ENCODE data around the gene C6orf89. TPM values are rescaled to one million over a fixed set of nuclear protein-coding genes. Genes with fewer than 3 reads are reported as not detected.
"Not testable (repeated sequence)": the region's sequence is repeated elsewhere in the genome, so short reads cannot be mapped to it uniquely, and the experiment has no call there.

Gene C6orf89
- total RNA-seq, 1 experiment from 2014 or later = 36.9 TPM

- POLR2A ChIA-PET; H3K4me1 Mint-ChIP-seq (ENCODE audit: insufficient read depth, unreplicated experiment); intact Hi-C loops (cut with micrococcal nuclease); H3K9me3 Mint-ChIP-seq (ENCODE audit: unreplicated experiment); BruUV-seq (replicated peaks); H3K27ac Mint-ChIP-seq (ENCODE audit: low read depth, unreplicated experiment); CTCF ChIA-PET; DNase-seq (ENCODE audit: unreplicated experiment); H3K4me3 Mint-ChIP-seq (ENCODE audit: unreplicated experiment); H3K36me3 Mint-ChIP-seq (ENCODE audit: insufficient read depth, unreplicated experiment): not testable (repeated sequence)
- peaks cover 28% of the 10 kb centered on the region for H3K27me3 Mint-ChIP-seq (ENCODE audit: insufficient read depth, unreplicated experiment)
Observed at GRCh38 chr6:36942329-36942728, 56.6 kb downstream of the C6orf89 start.

GRCh38 chr6:36944650-36945049, 58.9 kb downstream of the C6orf89 start:
- no peaks in the 10 kb centered on the region for H3K9me3 Mint-ChIP-seq (ENCODE audit: unreplicated experiment)
- intact Hi-C loops (cut with micrococcal nuclease) = no loop called here
- no peak for TF ChIP-seq CTCF (IDR thresholded peaks at IDR 0.05; ENCODE audit: unreplicated experiment)
- no TSS peak for BruUV-seq (replicated peaks)
- ChIA-PET CTCF (no interaction called here), POLR2A (no interaction called here)
- no peak overlapping the region for H3K4me3 Mint-ChIP-seq (ENCODE audit: unreplicated experiment)
- DNase-seq (ENCODE audit: unreplicated experiment) = no peak
- peaks cover 28% of the 10 kb centered on the region for H3K27me3 Mint-ChIP-seq (ENCODE audit: insufficient read depth, unreplicated experiment)
- H3K4me1 Mint-ChIP-seq (ENCODE audit: insufficient read depth, unreplicated experiment) = peaks cover 10% of the 10 kb centered on the region
- no peak overlapping the region for H3K27ac Mint-ChIP-seq (ENCODE audit: low read depth, unreplicated experiment)
- no peaks in the 10 kb centered on the region for H3K36me3 Mint-ChIP-seq (ENCODE audit: insufficient read depth, unreplicated experiment)

GRCh38 chr6:36945301-36945700, 59.5 kb downstream of the C6orf89 start:
- intact Hi-C loops (cut with micrococcal nuclease) = no loop called here
- no peak overlapping the region for H3K4me3 Mint-ChIP-seq (ENCODE audit: unreplicated experiment)

GRCh38 chr6:36946526-36946925, 60.8 kb downstream of the C6orf89 start:
- CTCF ChIA-PET = interaction anchor here (1.3 kb wide), 1 partner anchor 9 kb away, joined by 3 read pairs; no protein-coding TSS in a partner anchor
- DNase-seq (ENCODE audit: unreplicated experiment) = no peak
- peaks cover 16% of the 10 kb centered on the region for H3K4me1 Mint-ChIP-seq (ENCODE audit: insufficient read depth, unreplicated experiment)

More at GRCh38 chr6:36945301-36945700, 59.5 kb downstream of the C6orf89 start:
- BruUV-seq (replicated peaks) = no TSS peak
- no peak for DNase-seq (ENCODE audit: unreplicated experiment)
- peaks cover 23% of the 10 kb centered on the region for H3K27me3 Mint-ChIP-seq (ENCODE audit: insufficient read depth, unreplicated experiment)
- no peak overlapping the region for H3K27ac Mint-ChIP-seq (ENCODE audit: low read depth, unreplicated experiment)
- no peaks in the 10 kb centered on the region for H3K9me3 Mint-ChIP-seq (ENCODE audit: unreplicated experiment)
- no peaks in the 10 kb centered on the region for H3K36me3 Mint-ChIP-seq (ENCODE audit: insufficient read depth, unreplicated experiment)
- POLR2A ChIA-PET = no interaction called here
- peaks cover 16% of the 10 kb centered on the region for H3K4me1 Mint-ChIP-seq (ENCODE audit: insufficient read depth, unreplicated experiment)
- no peak for TF ChIP-seq CTCF (IDR thresholded peaks at IDR 0.05; ENCODE audit: unreplicated experiment)
- CTCF ChIA-PET = interaction anchor here (0.7 kb wide), 1 partner anchor 186 kb away, joined by 3 read pairs; no protein-coding TSS in a partner anchor

More at GRCh38 chr6:36946526-36946925, 60.8 kb downstream of the C6orf89 start:
- intact Hi-C loops (cut with micrococcal nuclease) = no loop called here
- H3K4me3 Mint-ChIP-seq (ENCODE audit: unreplicated experiment) = no peak overlapping the region
- H3K9me3 Mint-ChIP-seq (ENCODE audit: unreplicated experiment) = no peaks in the 10 kb centered on the region
- no peaks in the 10 kb centered on the region for H3K36me3 Mint-ChIP-seq (ENCODE audit: insufficient read depth, unreplicated experiment)
- BruUV-seq (replicated peaks) = no TSS peak
- H3K27ac Mint-ChIP-seq (ENCODE audit: low read depth, unreplicated experiment) = no peak overlapping the region
- H3K27me3 Mint-ChIP-seq (ENCODE audit: insufficient read depth, unreplicated experiment) = peaks cover 16% of the 10 kb centered on the region
- POLR2A ChIA-PET = interaction anchor here (0.9 kb wide), 1 partner anchor 19 kb away, joined by 7 read pairs; no protein-coding TSS in a partner anchor
- no peak for TF ChIP-seq CTCF (IDR thresholded peaks at IDR 0.05; ENCODE audit: unreplicated experiment)
